Astrocyte (in vitro differentiated cells and primary cell): Measurements from ENCODE around the gene AMIGO1.

Experiments used
- CTCF ChIP-seq: IDR thresholded peaks from 2 replicates; pipeline ENCODE4 v1.5.1; 2011; ENCODE audit warnings: low read depth, mild to moderate bottlenecking, inconsistent platforms, low read length, moderate library complexity; ENCODE audit not compliant: insufficient read depth
- EZH2 ChIP-seq: IDR thresholded peaks from 2 replicates; pipeline ENCODE4 v1.6.1; 2012; ENCODE audit warnings: mild to moderate bottlenecking, low read length, inconsistent platforms; ENCODE audit not compliant: insufficient read depth

GRCh38 chr1:109501644-109502363 lies 7.7 kb downstream of the AMIGO1 start:
- TF ChIP-seq EZH2 (no peak), CTCF (no peak)
